A549 treated with CpdA at 1 μM for 4 hours (cell line): ENCODE measurements around the gene OOSP1. TPM values are rescaled to one million over a fixed set of nuclear protein-coding genes. Genes with fewer than 3 reads are reported as not detected.

Experiments
- total RNA-seq: library from RNA; stranded (reverse); fragments of 200-300 nt; extraction: Qiagen RNA extraction; gene quantifications from 5 replicates; pipeline ENCODE4 v1.2.3, GENCODE V29; 2022; ENCODE audit warnings: low read depth

OOSP1 gene, protein sequence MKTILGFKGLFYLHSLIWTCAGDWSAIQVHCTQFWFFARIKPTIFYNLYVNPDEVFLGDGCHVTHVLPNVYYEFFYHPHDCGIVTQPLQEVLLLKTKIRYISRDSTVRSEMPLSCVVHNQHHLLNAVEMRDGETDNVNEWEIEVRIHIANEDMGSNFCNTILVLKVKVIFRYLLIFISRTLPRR
- not detected in 5 replicates for total RNA-seq

DNA sequence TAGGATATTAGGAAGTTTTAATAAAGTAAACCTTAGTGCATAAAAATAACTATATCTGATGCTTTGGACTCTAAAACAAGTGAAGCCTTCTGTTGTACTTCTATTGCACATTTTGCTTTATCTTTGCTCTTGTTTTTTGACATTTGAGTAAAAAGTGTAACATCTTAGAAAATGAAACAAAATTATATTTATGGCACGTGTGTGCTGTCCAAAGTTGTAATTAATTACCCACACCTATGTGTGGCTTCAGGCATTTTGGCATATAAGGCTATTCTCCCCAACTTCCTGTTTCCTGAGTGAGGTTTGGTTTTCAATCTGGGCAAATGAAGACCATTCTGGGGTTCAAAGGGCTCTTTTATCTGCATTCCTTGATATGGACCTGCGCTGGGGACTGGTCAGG, at the start of gene OOSP1:
Gene OOSP1 (plus strand): TSS at position 301 of the 400 bp plus-strand sequence. CDS start 23 bp downstream, at position 324.

DNA sequence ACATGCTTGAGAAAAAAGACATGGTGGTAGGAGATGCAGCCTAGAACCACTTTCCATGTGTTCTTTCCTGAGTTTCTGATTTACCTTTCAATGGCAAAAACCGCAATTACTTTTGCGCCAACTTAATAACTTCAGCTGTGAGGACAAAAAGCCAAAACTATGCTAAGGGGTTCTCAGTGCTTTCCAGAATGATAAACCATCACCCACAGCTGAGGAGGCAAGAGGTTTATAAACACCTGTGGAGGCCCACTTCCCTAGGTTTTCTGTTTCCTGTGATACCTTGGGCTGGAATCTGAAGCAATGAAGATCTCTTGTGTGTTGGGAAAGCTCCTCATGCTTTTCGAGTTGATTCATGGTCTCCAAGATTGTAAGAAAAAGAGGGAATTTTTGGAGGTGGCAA, 25.5 kb downstream of the OOSP1 start, which contains the start of gene OOSP4A:
Gene OOSP4A (plus strand): TSS at position 301 of the 400 bp plus-strand sequence. CDS start 0 bp downstream, at position 301.

Other genes with a start within 250 kb of the OOSP1 start
- not detected in 5 replicates for gene OR10V1, start 224.6 kb upstream of the OOSP1 start, total RNA-seq
- 22.5 to 31.5 TPM (median 25.1 TPM) in 5 replicates for gene STX3, start 183.1 kb upstream of the OOSP1 start, total RNA-seq
- 61.8 to 69.9 TPM (median 64.3 TPM) in 5 replicates for gene MRPL16, start 127.7 kb upstream of the OOSP1 start, total RNA-seq
- not detected in 5 replicates for gene CBLIF, start 92.9 kb upstream of the OOSP1 start, total RNA-seq
- gene TCN1, start 71.9 kb upstream of the OOSP1 start, total RNA-seq, result 0.19 to 0.57 TPM (median 0.29 TPM) in 4 of 5 replicates, not detected in the other
- gene OOSP3, start 59.6 kb upstream of the OOSP1 start, total RNA-seq, result 0.17 TPM in 1 of 5 replicates, not detected in the others
- gene OOSP4A, start 25.6 kb downstream of the OOSP1 start, total RNA-seq, result not detected in 5 replicates
- not detected in 5 replicates for gene OOSP4B, start 78.7 kb downstream of the OOSP1 start, total RNA-seq
- gene OOSP2, start 102.0 kb downstream of the OOSP1 start, total RNA-seq, result not detected in 5 replicates
- not detected in 5 replicates for gene MS4A3, start 118.2 kb downstream of the OOSP1 start, total RNA-seq
- gene MS4A2, start 150.2 kb downstream of the OOSP1 start, total RNA-seq, result not detected in 5 replicates
- not detected in 5 replicates for gene MS4A6A, start 244.7 kb downstream of the OOSP1 start, total RNA-seq